ENCODE results near the gene WWOX. TPM values are rescaled to one million over a fixed set of nuclear protein-coding genes. Genes with fewer than 3 reads are reported as not detected.
"Not testable (repeated sequence)": the region's sequence is repeated elsewhere in the genome, so short reads cannot be mapped to it uniquely, and the experiment has no call there.

WWOX gene
- total and polyA plus RNA-seq, 2 donors: 15.3 to 28.4 TPM

DNA sequence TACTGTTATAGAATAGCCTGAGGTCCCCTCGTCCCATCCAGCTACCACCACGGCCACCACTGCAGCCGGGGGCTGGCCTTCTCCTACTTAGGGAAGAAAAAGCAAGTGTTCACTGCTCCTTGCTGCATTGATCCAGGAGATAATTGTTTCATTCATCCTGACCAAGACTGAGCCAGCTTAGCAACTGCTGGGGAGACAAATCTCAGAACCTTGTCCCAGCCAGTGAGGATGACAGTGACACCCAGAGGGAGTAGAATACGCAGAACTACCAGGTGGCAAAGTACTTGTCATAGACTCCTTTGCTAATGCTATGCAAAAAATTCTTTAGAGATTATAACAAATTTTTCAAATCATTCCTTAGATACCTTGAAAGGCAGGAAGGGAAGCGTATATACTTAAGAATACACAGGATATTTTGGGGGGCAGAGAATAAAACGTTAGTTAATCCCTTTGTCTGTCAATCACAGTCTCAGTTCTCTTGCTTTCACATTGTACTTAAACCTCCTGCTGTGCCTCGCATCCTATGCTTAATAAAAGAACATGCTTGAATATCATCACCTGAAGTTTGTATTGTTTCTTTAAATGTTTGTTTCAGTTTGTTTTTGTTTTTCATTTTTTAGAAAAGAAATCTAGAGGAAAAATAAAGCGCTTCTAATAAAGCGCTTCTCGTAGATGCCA, 1112.8 kb downstream of the WWOX start:
- Histone ChIP-seq H3K4me3 (ENCODE audit: low read depth, low read length) (no peak overlapping the region), H3K4me1 (ENCODE audit: insufficient read depth) (no peaks in the 10 kb centered on the region), H3K36me3 (ENCODE audit: insufficient read depth) (no peaks in the 10 kb centered on the region), H3K27ac (ENCODE audit: low read depth) (no peak overlapping the region)
- no peak for DNase-seq (ENCODE audit: extremely low spot score)
- WGBS: 85% methylated on average over 10 of the region's 10 CpGs

- no peak for DNase-seq (ENCODE audit: extremely low spot score)
- Histone ChIP-seq H3K27ac (ENCODE audit: low read depth) (no peak overlapping the region), H3K4me1 (ENCODE audit: insufficient read depth) (peaks cover 1% of the 10 kb centered on the region), H3K4me3 (ENCODE audit: low read depth, low read length) (no peak overlapping the region), H3K36me3 (ENCODE audit: insufficient read depth) (no peaks in the 10 kb centered on the region)
- 74% methylated on average over 3 of the region's 3 CpGs for WGBS
Observed at GRCh38 chr16:79213214-79213613, 1113.8 kb downstream of the WWOX start.

DNA sequence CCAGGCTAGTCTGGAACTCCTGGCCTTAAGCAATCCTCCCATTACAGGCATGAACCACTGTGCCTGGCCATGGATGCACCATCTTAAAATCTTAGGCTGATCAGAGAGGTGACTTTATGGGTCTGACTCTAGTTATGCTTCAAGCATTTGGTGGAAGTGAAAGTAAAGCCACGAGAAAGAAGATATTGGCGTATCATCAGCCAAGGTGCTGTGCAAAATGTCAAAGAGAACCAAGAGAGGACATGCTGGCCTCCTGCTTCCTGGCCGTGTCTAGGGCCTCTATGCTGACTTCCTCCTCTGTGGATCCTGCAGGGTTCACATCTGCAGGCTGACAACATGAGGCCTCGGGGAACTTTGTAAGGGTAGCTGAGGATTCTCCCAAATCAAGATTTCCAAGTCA, 1115.8 kb downstream of the WWOX start:
- Histone ChIP-seq H3K27ac (ENCODE audit: low read depth) (no peak overlapping the region), H3K4me3 (ENCODE audit: low read depth, low read length) (no peak overlapping the region), H3K4me1 (ENCODE audit: insufficient read depth) (peaks cover 1% of the 10 kb centered on the region), H3K36me3 (ENCODE audit: insufficient read depth) (no peaks in the 10 kb centered on the region)
- DNase-seq (ENCODE audit: extremely low spot score): no peak
- WGBS: 93% methylated on average over 4 of the region's 4 CpGs

GRCh38 chr16:79217375-79218011, 1118.0 kb downstream of the WWOX start:
- H3K4me1 ChIP-seq (ENCODE audit: insufficient read depth): peaks cover 1% of the 10 kb centered on the region
- no peak for DNase-seq (ENCODE audit: extremely low spot score)
- no peaks in the 10 kb centered on the region for H3K36me3 ChIP-seq (ENCODE audit: insufficient read depth)
- WGBS: 91% methylated on average over 6 of the region's 6 CpGs
- no peak overlapping the region for H3K4me3 ChIP-seq (ENCODE audit: low read depth, low read length)
- no peak overlapping the region for H3K27ac ChIP-seq (ENCODE audit: low read depth)

- WGBS: 98% methylated on average over 1 of the region's 1 CpG
- no peaks in the 10 kb centered on the region for H3K36me3 ChIP-seq (ENCODE audit: insufficient read depth)
Observed at GRCh38 chr16:79218351-79218750, 1118.9 kb downstream of the WWOX start.

DNA sequence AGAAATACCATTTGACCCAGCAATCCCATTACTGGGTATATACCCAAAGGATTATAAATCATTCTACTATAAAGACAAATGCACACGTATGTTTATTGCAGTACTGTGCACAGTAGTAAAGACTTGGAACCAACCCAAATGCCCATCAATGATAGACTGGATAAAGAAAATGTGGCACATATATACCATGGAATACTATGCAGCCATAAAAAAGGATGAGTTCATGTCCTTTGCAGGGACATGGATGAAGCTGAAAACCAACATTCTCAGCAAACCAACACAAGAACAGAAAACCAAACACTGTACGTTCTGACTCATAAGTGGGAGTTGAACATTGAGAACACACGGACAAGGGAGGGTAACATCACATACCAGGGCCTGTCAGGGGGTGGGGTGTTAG, 1126.5 kb downstream of the WWOX start:
- DNase-seq (ENCODE audit: extremely low spot score); H3K4me1 ChIP-seq (ENCODE audit: insufficient read depth); H3K4me3 ChIP-seq (ENCODE audit: low read depth, low read length); H3K36me3 ChIP-seq (ENCODE audit: insufficient read depth); H3K27ac ChIP-seq (ENCODE audit: low read depth): not testable (repeated sequence)
- 94% methylated on average over 3 of the region's 3 CpGs for WGBS

More at GRCh38 chr16:79218351-79218750, 1118.9 kb downstream of the WWOX start:
- Histone ChIP-seq H3K27ac (ENCODE audit: low read depth) (no peak overlapping the region), H3K4me1 (ENCODE audit: insufficient read depth) (peaks cover 1% of the 10 kb centered on the region), H3K4me3 (ENCODE audit: low read depth, low read length) (no peak overlapping the region)
- DNase-seq (ENCODE audit: extremely low spot score): no peak

DNA sequence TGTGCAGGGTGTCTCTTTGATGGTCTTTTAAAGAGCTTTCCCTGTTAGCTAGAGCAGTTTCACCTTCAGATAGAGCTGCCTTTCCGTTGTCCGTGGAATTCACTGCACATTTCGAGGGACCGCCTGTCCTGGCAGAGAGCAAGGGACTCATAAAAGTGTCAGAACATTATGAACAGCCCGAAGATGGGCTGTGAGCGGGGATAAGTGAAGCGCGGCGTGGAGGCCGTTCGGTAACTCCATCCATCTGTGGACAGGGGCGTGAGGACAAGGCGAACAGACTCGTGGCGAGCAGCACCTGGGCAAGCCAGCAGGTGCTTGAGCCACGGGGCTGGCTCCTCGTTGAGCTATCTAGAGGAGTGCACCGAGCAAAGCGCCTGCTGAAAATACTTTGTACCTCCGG, 1129.9 kb downstream of the WWOX start:
- Histone ChIP-seq H3K4me1 (ENCODE audit: insufficient read depth) (no peaks in the 10 kb centered on the region), H3K27ac (ENCODE audit: low read depth) (no peak overlapping the region), H3K4me3 (ENCODE audit: low read depth, low read length) (no peak overlapping the region), H3K36me3 (ENCODE audit: insufficient read depth) (no peaks in the 10 kb centered on the region)
- 30% methylated on average over 20 of the region's 20 CpGs for WGBS
- peak; percentile 11 for DNase-seq (ENCODE audit: extremely low spot score)

DNA sequence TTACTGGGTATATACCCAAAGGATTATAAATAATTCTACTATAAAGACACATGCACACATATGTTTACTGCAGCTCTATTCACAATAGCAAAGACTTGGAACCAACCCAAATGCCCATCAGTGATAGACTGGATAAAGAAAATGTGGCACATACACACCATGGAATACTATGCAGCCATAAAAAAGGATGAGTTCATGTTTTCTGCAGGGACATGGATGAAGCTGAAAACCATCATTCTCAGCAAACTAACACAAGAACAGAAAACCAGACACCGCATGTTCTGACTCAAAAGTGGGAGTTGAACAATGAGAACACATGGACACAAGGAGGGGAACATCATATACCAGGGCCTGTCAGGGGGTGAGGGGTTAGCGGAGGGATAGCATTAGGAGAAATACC, 1146.2 kb downstream of the WWOX start:
- WGBS: 98% methylated on average over 2 of the region's 2 CpGs

GRCh38 chr16:79247386-79247785, 1147.9 kb downstream of the WWOX start:
- H3K27ac ChIP-seq (ENCODE audit: low read depth): no peak overlapping the region
- no peak overlapping the region for H3K4me3 ChIP-seq (ENCODE audit: low read depth, low read length)
- no peak for DNase-seq (ENCODE audit: extremely low spot score)
- H3K4me1 ChIP-seq (ENCODE audit: insufficient read depth): no peaks in the 10 kb centered on the region
- H3K36me3 ChIP-seq (ENCODE audit: insufficient read depth): no peaks in the 10 kb centered on the region
- WGBS: 84% methylated on average over 5 of the region's 5 CpGs

More for the DNA sequence above, 1146.2 kb downstream of the WWOX start:
- H3K27ac ChIP-seq (ENCODE audit: low read depth); DNase-seq (ENCODE audit: extremely low spot score); H3K4me1 ChIP-seq (ENCODE audit: insufficient read depth); H3K36me3 ChIP-seq (ENCODE audit: insufficient read depth); H3K4me3 ChIP-seq (ENCODE audit: low read depth, low read length): not testable (repeated sequence)

DNA sequence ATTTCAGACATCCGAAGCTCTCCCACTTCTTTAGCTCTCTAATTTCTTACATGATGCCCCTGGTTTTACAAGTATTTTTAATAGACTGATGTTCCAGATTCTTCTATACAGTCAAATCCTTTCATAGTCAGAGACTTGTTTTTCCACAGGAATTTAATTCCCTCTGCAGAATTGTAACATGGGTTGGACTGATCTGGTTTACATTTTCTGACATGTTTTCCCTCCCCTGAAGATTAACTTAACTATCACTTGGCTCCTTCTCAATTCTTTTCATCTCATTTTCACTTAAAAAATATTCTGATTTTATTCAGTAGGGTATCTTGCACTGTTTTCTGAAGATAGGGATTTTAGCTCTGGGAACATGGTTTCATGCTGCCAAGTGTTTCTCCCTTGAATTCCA, 1148.9 kb downstream of the WWOX start:
- H3K4me3 ChIP-seq (ENCODE audit: low read depth, low read length): no peak overlapping the region
- 67% methylated on average over 1 of the region's 1 CpG for WGBS
- DNase-seq (ENCODE audit: extremely low spot score): no peak
- no peaks in the 10 kb centered on the region for H3K4me1 ChIP-seq (ENCODE audit: insufficient read depth)
- no peak overlapping the region for H3K27ac ChIP-seq (ENCODE audit: low read depth)
- H3K36me3 ChIP-seq (ENCODE audit: insufficient read depth): no peaks in the 10 kb centered on the region

- Histone ChIP-seq H3K36me3 (ENCODE audit: insufficient read depth) (no peaks in the 10 kb centered on the region), H3K27ac (ENCODE audit: low read depth) (no peak overlapping the region), H3K4me3 (ENCODE audit: low read depth, low read length) (no peak overlapping the region), H3K4me1 (ENCODE audit: insufficient read depth) (no peaks in the 10 kb centered on the region)
- DNase-seq (ENCODE audit: extremely low spot score): no peak
- WGBS: 75% methylated on average over 8 of the region's 8 CpGs
Observed at GRCh38 chr16:79250502-79251098, 1151.1 kb downstream of the WWOX start.

GRCh38 chr16:79253100-79253631, 1153.7 kb downstream of the WWOX start:
- no peak overlapping the region for H3K4me3 ChIP-seq (ENCODE audit: low read depth, low read length)
- WGBS: 67% methylated on average over 9 of the region's 9 CpGs

GRCh38 chr16:79257953-79258490, 1158.6 kb downstream of the WWOX start:
- DNase-seq (ENCODE audit: extremely low spot score): no peak
- WGBS: 62% methylated on average over 10 of the region's 10 CpGs
- Histone ChIP-seq H3K36me3 (ENCODE audit: insufficient read depth) (no peaks in the 10 kb centered on the region), H3K27ac (ENCODE audit: low read depth) (no peak overlapping the region), H3K4me1 (ENCODE audit: insufficient read depth) (no peaks in the 10 kb centered on the region), H3K4me3 (ENCODE audit: low read depth, low read length) (no peak overlapping the region)

More at GRCh38 chr16:79253100-79253631, 1153.7 kb downstream of the WWOX start:
- H3K4me1 ChIP-seq (ENCODE audit: insufficient read depth): no peaks in the 10 kb centered on the region
- H3K36me3 ChIP-seq (ENCODE audit: insufficient read depth): no peaks in the 10 kb centered on the region
- DNase-seq (ENCODE audit: extremely low spot score): no peak
- no peak overlapping the region for H3K27ac ChIP-seq (ENCODE audit: low read depth)

- WGBS: 97% methylated on average over 4 of the region's 4 CpGs
- H3K4me1 ChIP-seq (ENCODE audit: insufficient read depth); DNase-seq (ENCODE audit: extremely low spot score); H3K4me3 ChIP-seq (ENCODE audit: low read depth, low read length); H3K27ac ChIP-seq (ENCODE audit: low read depth); H3K36me3 ChIP-seq (ENCODE audit: insufficient read depth): not testable (repeated sequence)
Observed at GRCh38 chr16:79260890-79261289, 1161.4 kb downstream of the WWOX start.

Measured in urinary bladder (tissue), 4 donors.